D721Med (cell line): Measurements from ENCODE around the gene TRAPPC3L.

Experiments
- DNase-seq: peaks from one replicate; pipeline ENCODE4 v3.0.0; 2011; ENCODE audit warnings: low spot score; ENCODE audit not compliant: insufficient read length
- FAIRE-seq: peaks from 2 replicates; lab custom pipeline; 2011; peaks lifted over from hg19 to GRCh38; lab: Jason Lieb, UNC
- CTCF ChIP-seq: IDR thresholded peaks from 2 replicates; pipeline ENCODE4 v1.5.1; 2012; ENCODE audit warnings: mild to moderate bottlenecking, control low read depth; ENCODE audit not compliant: insufficient read depth; ENCODE audit errors: missing control alignments

The TRAPPC3L gene

GRCh38 chr6:116452531-116452930, 93.0 kb downstream of the TRAPPC3L start:
- no peak for TF ChIP-seq CTCF
- FAIRE-seq = no peak
- DNase-seq = no peak

DNA sequence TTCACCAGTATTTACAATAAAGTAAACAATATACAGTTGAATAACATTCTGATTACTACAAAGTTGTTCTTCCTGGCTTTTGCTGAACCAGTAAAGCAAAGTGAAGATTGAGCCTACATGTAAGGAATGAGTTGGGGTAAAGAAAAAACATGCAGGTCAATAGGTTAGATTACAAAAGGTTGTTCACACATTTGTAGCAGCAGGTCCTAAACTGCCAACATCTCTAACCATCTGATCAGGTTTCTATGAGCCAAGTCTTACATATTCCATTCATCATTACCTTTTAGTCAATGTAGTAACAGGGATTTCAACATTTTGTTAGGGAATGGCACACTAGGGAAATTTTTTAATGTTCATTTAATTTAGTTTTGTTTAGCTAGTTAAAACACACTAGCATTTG, 93.6 kb downstream of the TRAPPC3L start:
- no peak for FAIRE-seq
- no peak for DNase-seq
- no peak for TF ChIP-seq CTCF

GRCh38 chr6:116450769-116451740, 94.4 kb downstream of the TRAPPC3L start:
- FAIRE-seq (no peak), DNase-seq (no peak)
- no peak for TF ChIP-seq CTCF

DNA sequence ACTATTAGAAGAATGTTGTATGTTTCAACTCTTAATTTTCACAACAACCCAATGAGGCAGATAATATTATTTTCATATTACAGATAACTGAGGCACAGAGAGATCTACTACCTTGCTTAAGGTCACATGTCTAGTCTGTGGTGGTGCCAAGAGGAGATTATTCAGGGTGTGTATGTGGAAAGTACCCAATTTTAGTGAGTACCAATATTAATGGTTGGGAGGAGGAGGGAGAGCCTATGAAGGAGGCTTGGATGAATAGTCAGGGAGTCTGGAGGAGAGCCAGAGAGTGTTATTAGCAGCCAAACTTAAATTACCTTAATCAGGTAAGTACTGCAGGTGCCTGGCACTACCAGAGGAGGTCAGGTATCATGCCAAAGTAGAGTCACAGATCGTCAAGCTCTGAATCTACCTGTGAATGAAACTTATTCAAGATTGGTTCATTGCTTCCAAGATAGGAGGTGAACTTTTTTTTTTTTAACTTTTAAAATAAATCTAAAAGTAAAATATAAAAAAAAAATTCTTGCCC, 95.2 kb downstream of the TRAPPC3L start:
- FAIRE-seq (no peak), DNase-seq (no peak)
- TF ChIP-seq CTCF = no peak

- DNase-seq = no peak
- FAIRE-seq = no peak
- TF ChIP-seq CTCF = no peak
Observed at GRCh38 chr6:116449565-116449964, 95.9 kb downstream of the TRAPPC3L start.

DNA sequence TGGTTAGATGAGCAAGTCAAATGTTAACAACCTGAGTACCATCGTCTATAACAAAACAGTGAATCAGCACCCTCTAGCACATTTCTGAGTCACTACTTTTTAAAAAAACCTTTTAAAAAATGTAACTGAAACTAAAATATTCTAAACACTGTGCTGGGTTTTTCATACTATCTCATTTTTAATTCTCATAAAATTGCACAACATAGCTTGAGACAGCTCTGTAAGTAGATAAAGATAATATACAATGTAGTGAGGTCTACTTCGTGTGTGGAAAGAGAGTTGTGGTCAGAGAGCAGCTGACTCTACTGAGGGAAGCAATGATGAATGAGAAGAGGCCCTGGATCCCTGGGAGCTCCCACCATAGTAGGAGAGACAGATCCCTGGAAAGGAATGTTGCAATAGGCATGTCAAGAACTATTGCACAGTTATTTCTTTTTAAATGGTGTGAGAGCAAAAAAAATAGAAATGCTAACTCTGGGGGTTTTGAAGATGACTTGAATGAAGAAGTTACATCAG, 97.9 kb downstream of the TRAPPC3L start:
- TF ChIP-seq CTCF = no peak
- DNase-seq = no peak
- FAIRE-seq = no peak

GRCh38 chr6:116447052-116447451, 98.4 kb downstream of the TRAPPC3L start:
- DNase-seq (no peak), FAIRE-seq (no peak)

More at GRCh38 chr6:116447052-116447451, 98.4 kb downstream of the TRAPPC3L start:
- TF ChIP-seq CTCF = no peak
